Measurements from ENCODE around the gene ESYT2.

Gene ESYT2

GRCh38 chr7:158745057-158745715 is 84.1 kb downstream of the ESYT2 start:
- no peak for DNase-seq (ENCODE audit: low read depth, low spot score)
- ChIA-PET POLR2A (no interaction called here), CTCF (interaction anchor here (0.7 kb wide), 1 partner anchor 152 kb away, joined by 3 read pairs; no protein-coding TSS in a partner anchor)
- no peak for TF ChIP-seq CTCF (IDR thresholded peaks at IDR 0.05; ENCODE audit: insufficient read depth, low read length, missing control alignments)
- no peak overlapping the region for H3K4me3 ChIP-seq (ENCODE audit: low read depth, low read length)

- no peak for TF ChIP-seq CTCF (IDR thresholded peaks at IDR 0.05; ENCODE audit: insufficient read depth, low read length, missing control alignments)
- H3K4me3 ChIP-seq (ENCODE audit: low read depth, low read length): no peak overlapping the region
- no peak for DNase-seq (ENCODE audit: low read depth, low spot score)
- POLR2A ChIA-PET: no interaction called here
- CTCF ChIA-PET: no interaction called here
These were observed 85.2 kb downstream of the ESYT2 start for GRCh38 chr7:158744070-158744469.

GRCh38 chr7:158743219-158743618 is 86.1 kb downstream of the ESYT2 start:
- no peak for DNase-seq (ENCODE audit: low read depth, low spot score)
- POLR2A ChIA-PET: no interaction called here
- H3K4me3 ChIP-seq (ENCODE audit: low read depth, low read length): no peak overlapping the region
- CTCF ChIA-PET: no interaction called here
- TF ChIP-seq CTCF (IDR thresholded peaks at IDR 0.05; ENCODE audit: insufficient read depth, low read length, missing control alignments): no peak

- CTCF ChIA-PET: interaction anchor here (3.5 to 3.6 kb wide), 2 partner anchors 12 to 234 kb away, joined by 14 to 17 read pairs; no protein-coding TSS in a partner anchor
- no peak for DNase-seq (ENCODE audit: low read depth, low spot score)
- no peak overlapping the region for H3K4me3 ChIP-seq (ENCODE audit: low read depth, low read length)
- no peak for TF ChIP-seq CTCF (IDR thresholded peaks at IDR 0.05; ENCODE audit: insufficient read depth, low read length, missing control alignments)
- POLR2A ChIA-PET: interaction anchor here (0.8 kb wide), 1 partner anchor 69 kb away, joined by 3 read pairs; no protein-coding TSS in a partner anchor
These were observed 87.1 kb downstream of the ESYT2 start for GRCh38 chr7:158742065-158742821.

- no peak for DNase-seq (ENCODE audit: low read depth, low spot score)
- POLR2A ChIA-PET: interaction anchor here (0.7 to 0.8 kb wide), 2 partner anchors 70 to 123 kb away, joined by 3 read pairs; no protein-coding TSS in a partner anchor
- H3K4me3 ChIP-seq (ENCODE audit: low read depth, low read length): no peak overlapping the region
- CTCF ChIA-PET: interaction anchor here (1.2 to 3.6 kb wide), 5 partner anchors 13 to 235 kb away, joined by 4 to 17 read pairs (median 6); no protein-coding TSS in a partner anchor
- no peak for TF ChIP-seq CTCF (IDR thresholded peaks at IDR 0.05; ENCODE audit: insufficient read depth, low read length, missing control alignments)
These were observed 88.0 kb downstream of the ESYT2 start for GRCh38 chr7:158741294-158741666.
